Hippocampal formation (tissue), 2 donors: ENCODE measurements around the gene MYADML2.

Experiments used
- DNase-seq, 2 donors: peaks; one replicate each; lab custom pipeline; 2025; lab: John Stamatoyannopoulos, UW

The MYADML2 gene

DNA sequence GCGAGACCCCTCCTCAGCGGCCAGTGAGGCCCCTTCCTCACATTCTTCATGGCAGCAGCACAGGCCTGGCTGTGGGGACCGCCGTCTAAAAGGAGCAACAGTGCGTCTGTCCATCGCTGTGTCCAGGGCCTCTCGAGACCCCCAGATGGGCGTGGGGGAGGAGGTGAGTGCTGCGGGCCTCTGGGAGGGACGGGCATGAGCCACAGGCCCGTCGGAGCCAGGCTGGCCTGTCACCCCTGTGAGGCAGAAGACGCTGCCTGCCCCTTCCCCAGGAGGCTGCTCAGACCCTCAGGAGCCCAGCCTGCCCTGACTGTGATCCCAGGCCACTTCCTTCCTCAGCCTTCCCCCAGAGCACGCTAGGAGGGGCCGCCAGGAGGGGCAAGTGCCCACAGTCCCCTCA is 7.8 kb downstream of the MYADML2 start:
- DNase-seq: no peak

DNA sequence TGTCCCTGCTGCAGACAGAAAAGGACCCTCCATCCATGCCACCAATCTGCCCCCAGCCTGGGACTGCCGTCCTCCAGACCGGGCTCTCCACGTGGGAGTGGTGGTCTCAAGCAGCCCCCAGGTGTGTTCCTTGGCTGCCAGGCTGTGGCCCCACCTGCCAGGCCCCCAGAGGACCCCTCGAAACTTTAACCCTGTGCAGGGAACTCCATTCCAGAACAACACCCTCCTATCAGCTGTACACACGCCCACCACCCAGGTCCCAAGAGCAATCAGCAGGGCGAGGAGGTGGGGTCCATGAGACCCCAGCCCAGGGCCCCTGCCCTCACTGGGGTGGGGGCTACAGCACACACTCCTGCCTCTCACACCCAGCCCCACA is 11.3 kb downstream of the MYADML2 start:
- no peak for DNase-seq

DNA sequence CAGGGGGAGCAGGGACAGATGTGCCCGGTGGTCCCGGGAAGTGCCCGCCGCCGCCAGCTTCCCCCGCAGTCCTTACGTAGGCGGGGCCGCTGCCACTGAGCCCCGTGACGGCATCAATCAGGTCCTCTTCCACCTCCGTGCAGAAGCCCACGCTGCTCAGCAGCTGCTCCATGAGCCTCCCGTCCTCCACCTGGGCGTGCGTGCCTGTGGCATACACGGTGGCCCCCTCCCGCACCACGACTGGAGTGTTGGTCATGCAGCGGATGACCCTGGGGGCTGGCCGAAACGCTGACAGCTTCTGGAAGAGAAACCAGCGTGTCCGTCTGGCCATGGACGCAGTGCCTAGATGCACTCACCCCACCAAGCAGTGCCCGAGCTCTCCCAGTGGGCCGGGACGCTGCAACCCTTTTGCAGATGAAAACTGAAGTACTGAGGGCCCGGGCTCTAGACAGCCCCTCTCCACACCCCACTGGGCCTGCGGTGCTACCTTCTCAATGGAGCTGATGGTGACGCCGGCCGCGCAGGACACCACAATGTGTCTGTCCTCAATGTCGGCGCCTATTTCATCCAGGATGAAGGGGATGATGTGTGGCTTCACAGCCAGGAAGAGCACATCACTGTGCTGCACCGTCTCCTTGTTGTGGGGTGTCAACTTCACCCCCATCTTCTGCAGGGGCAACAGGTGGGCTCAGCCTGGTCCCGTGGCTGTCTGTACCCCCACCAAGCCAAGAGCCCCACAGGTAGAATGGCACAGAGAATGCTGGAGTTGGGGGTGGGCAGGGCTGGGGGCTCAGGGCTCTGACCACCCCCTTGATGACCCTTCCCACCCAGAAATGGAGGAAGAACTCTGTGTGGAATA is 12.0 kb downstream of the MYADML2 start:
- no peak for DNase-seq

DNA sequence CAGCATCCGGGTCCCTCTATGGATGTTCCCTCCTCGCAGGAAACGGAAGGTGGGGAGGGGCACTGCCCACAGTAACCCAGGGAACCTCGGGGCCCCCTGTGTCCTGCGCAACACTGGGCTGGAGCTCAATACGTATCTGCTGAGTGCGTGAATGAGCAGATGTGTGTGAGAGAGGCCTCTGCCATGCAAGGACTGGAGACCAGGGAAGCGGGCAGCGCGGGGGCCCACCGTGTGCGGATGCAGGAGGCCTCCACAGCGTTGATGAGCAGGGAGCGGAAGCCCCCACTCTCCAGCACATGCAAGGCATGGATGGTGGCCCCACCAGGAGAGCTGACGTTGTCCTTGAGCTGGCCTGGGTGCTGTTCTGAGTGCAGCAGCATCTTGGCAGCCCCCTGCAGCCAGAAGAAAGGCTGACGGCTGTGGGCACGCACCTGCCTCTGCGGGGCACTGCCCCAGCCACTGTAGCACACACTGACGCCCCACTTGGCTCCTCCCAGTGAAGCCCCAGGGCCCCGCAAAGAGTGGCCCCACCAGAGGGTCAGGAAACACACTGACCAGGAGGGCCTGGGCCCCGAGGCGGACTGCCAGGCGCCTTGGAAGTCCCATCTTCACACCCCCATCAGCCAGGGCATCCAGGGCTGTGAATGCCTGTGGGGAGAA is 12.8 kb downstream of the MYADML2 start:
- DNase-seq: no peak

DNA sequence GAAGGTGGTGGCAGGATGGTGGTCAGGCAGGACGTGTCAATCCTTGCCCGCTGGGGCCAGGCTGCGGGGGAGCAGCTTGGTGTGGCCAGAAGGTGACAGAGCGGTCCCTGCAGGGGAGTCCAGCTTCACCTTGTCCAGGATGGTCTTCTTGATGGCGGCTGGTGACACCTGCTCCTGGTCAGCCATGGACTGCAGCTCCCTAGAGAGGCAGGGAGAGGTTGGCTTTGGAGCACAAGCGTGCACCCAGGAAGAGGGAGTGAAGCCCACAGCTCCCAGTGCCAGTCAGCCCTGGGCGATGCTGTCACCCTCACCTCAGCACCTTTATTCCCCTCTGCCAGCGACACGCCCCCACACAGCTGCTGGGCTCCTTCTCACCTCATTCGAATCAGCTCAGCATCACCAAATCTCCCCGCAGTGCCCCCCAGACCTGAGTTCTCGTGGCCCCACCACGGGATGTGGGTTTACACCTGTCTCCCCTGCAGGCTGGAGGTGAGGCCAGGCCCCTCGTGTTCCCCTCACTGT is 13.8 kb downstream of the MYADML2 start:
- no peak for DNase-seq

DNA sequence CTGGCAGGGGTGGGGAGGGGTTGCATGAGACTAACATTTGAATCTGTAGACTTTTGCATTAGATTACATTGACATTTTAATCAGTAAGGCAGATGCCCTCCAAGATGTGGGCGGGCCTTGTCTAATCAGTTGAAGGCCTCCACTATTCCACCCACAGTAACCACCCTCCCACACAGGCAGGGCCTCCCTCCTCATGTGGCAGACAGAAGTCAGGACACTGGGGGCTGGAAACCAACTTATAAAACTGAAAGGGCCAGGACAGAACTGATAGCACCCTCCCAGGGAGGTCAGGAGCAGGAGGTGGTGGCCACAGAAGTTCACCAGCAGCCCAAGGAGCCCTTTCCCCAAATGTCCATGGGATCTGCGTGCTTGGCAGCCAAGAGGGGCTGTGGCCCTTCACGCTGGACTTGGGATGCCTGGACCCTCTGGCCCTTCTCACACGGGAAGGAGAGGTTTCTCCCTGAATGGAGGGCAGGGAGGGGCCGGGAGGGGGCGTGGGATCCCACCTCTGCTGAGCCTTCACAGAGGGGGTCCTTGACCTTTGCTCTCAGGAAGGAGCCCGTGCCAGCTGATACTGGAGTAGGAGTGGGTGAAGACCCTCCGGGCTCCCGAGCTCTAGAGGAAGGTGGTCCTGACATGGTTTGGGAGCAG is 14.6 kb downstream of the MYADML2 start:
- DNase-seq: no peak

DNA sequence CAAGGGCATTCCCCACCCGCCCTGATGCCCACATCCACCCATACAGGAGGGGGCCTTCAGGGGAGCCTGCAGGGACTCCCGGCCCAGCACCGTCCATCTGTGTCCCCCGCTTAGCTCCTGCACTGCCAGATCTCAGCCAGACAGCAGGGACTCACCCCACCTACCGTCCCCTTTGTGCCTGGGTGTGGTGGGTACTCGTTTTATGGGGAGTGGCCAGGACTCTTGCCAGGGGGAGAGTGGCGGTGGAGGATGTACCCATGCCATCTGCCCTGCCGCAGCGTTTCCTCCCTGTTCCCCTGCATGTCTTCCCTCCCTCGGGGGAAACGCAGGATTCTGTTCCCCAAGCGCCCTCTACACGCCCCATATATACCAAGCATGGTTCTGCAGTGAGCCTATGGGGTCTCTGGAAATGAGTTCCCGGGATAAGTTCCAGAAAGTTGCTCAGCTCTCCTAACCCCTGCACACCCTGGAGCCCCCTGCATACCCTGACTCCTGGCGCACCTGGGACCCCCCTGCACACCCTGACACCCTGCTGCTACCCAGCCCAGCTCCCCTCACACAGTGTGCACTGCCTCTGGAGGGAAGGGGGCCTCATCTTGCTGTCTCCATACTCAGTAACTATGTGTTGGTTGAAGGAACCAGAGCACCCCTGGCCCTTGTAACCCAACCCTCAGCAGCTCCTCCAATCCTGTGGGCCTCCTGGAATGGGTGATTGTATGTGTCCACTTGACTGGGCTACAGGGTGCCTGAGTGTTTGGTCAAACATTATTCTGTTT is 15.3 kb downstream of the MYADML2 start:
- DNase-seq: no peak

DNA sequence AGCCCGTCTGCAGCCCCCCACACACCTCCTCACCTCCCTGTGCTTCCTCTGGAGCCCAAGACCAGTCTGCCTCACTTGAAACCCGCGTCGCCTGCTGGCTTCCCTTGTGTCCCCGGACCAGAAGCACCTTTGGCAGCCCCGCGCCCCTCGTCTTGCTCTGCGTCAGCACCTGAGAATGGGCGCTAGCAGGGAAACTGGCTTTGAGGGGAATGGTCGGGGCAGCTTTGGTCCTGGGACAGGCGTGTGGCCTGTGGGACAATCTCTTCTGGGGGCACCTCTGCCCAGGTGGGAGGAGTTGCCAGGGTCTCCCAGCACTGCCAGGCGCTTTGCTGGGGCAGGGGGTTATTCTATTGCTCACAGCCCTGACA is 15.9 kb downstream of the MYADML2 start:
- no peak for DNase-seq

DNA sequence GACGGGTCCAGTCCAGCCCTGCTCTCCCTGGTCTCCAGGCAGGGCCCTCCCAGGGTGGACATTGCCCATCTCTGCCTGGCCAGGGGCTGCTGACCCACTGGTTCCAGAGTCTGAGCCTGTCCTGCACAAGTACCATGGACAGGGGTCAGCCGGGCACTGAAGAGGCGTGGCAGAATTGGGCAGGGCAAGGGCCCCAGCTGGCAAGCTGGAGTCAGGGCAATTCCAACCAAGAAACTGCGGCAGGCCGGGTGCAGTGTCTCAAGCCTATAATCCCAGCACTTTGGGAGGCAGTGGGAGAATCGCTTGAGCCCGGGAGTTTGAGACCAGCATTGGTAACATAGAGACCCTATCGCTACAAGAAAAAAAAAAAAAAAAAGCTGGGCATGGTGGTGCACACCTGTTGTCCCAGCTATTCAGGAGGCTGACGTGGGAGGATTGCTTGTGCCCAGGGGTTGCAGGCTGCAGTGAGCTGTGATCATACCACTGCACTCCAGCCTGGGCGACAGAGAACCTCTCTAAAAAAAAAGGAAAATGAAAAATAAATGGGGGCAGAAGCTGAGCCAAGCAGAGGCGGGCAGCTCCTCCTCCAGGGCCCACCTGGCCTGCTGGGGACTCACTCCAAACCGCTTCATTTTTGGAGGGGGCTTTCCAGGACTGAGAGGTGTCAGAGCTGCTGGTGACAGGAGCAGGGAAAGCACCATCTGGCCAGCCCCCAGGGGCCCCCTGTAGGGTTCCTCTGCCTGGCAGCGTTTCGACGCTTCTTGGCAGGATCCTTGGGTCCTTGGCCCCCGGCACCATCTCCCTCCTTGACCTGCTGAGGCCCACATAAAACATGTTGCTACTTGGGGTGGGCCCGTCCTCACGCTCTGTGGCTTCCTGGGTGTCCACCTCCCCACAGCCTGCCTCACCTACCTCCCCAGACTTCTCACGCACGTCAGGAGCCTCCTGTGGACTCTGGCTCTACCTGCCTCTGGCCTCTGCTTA is 16.6 kb downstream of the MYADML2 start:
- no peak for DNase-seq

DNA sequence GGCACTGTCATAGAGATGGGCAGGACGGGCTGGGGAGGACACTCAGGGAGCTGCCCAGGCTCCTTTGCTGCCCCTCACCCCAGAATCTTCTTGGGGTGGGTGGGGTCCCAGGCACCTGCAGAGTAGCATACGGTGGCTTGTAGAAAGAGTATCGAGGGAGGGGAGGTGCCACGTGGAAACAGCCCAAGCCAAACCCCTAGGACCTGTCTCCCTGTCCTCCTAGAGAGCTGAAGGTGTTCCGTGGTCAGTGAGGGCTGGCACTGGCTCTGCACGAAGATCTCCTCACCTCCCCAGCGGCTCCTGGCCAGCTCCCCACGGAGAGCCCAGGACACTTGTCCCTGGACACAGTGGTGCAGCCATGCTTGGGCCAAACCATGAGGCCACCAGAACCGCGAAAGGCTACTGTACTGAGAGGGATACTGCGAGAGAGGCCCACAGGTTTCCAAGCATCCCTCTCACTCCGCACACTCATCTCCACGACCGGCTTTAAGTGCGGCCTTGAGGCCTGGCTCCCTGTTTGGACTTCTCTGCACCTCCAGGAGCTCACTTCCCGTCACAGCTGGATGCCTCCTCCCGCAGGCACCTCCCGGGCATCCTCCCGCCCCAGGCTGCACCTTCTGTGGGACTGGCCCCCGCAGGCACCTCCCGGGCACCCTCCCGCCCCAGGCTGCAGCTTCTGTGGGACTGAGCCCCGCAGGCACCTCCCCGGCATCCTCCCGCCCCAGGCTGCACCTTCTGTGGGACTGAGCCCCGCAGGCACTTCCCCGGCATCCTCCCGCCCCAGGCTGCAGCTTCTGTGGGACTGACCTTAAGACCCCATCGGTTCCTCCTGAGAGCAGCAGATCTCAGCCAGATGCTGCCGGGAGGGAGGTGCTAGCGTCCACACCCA is 17.5 kb downstream of the MYADML2 start:
- DNase-seq: no peak

DNA sequence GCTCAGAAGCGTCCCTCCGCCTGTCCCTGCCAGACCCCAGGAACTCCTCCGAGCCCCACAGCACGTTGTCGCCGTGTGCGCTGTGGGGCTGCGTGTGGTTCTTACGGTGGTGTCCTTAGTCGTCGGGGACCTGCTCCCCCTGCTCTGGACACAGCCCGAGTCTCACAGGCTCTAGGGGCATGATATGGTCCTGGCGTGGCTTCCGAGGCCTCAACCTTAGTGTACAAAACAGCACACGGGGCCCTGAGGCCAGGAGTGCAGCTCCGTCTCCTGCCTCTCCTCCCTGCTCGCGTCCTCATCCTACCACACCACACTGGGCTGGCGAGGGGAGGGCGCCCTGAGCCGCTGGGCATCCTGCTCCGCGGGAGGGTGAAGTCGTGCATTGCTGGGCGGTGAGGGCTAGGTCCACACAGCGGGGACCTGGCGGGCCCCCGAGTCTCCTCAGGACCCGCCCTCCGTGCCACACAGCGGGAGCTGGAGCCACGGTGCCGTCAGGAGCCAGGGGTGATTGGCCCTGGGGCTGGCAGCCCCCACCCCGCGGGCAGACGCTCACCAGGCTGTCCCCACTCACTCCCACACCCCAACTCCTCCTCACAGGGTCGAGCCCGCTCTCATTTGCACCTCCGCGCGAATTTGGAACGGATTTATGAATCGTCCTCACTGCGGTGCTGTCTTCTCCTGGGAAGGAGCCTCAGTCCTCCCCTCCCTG is 18.3 kb downstream of the MYADML2 start:
- no peak for DNase-seq

DNA sequence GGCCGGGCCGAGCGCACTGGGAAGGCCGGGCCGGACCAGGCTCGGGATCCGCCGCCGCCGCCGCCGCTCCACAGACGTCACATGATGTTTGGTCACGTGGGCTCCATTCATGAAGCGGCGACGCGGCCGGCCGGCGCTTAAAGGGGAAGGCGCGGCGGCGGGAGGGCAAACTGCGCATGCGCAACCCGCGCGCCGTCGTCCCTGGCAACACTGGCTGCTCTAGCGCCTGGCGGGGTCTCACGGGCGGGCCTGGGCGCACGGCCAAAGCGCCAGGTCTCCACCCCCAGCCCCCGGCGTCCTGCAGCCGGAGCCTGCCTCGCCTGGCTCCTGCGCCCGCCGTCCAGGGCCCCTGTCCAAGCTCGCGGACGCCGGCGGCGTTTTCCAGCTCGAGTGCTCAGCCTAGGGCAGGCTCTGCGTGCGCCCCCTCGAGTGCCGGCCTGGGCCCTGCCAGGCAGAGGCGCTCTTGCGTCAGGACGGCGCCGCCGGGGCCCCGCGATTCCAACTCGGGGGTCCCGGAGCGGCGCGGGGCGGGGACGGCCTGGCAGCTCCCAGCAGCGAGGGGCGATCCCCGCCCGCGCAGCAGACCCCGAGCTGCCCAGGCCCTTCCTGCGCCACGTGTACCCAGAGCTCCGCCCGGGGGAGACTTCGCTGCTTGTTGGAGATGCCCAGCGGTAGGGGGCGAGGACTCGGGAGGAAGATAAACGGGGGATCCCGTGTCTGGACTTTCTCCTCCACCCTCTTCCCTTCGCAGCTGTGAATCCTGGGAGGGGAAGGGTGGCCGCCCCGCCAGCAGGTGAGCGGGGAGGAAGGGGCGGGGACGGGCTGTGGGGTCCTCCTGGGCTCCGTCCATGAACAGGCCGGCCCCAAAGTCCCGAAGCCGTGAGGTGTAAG is 19.1 kb downstream of the MYADML2 start, which contains the start of gene MAFG:
Gene MAFG, minus strand, starts transcription at position 83 of the 891 bp plus-strand sequence. CDS start 4,550 bp downstream, outside the sequence.
- DNase-seq: peak; percentile 84 to 89

DNA sequence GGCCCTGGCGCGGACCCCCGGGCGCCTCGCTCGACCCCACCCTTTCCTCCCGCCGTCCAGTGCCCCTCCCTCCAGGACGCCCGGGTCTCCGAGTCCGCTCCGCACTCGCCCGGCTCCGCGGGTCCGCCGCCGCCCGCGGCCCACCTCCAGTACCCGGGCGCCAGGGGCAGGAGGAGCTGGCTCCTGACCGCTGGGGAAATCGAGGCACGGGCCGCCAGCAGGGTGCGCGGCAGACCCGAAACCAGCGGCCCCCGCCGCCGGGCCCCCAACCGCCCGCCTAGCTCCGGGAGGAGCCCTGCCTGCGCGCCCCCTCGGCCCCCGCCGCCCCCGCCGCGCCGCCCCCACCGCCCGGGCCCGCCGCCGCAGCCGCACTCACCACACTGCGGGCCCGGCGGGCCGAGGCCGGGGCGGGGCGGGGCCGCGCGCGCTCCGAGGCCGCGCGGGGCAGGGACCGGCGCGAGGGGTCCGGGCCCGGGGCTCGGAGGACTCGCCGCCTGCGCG is 19.8 kb downstream of the MYADML2 start:
- no peak for DNase-seq

DNA sequence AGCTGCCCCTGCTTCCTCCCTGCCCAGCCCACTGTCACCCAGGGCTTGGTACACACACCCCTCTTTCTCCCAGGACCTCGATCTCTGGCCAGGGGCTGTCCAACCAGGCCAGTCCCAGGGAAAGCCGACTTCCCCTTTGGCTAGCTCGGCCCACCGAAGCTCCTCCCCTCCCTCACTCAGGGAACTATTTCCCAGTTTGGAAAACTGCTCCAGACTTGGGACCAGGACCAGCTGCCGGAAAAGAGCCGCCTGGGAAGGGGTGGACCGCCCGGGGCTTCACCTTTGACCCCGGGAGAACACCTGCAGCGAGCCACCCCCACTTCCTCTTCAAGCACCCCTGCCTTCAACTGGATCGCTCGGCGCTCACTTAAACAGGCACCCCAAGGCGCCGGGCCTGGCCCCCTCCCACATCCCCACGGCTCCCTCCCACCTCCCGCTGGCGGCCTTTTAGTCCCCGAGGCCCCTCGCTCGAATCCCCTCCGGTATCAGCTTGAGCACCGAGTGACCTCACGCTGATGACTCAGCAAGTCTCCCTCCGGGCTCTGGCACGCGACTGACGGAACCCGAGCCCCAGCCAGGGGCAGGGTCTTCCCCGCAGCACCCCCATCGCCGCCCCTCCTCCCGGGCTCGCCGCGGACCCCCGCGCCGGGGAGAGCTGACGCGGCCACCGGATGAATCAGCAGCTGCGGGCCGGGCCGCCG is 20.4 kb downstream of the MYADML2 start:
- DNase-seq: peak in 1 of 2 donors; percentile 17

DNA sequence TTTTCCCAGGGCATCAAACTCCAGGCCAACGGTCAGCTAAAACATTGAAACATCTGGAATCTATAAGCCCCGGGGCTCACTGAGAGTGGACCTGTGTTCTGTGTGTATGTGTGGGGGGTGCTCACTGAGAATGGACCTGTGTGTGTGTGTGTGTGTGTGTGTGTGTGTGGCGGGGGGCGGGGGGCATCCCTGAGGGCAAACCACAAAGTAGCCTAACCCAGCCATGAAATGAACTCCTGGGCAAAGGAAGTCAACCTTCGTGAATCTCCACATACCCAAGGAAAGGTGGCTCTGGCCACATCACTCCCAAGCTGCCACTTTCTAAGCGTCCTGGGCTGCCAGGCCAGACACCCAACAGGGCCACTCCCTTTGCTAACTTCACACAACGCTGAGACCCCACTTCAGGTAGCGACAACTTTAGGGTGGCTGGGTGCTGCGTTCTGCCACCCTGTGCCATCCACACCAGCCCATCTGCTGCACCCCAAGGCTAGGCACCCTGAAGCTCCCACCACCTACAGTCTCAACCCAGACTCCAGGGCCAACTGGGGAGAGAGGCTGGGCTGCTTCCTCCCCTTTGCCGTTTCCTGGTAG is 21.1 kb downstream of the MYADML2 start:
- no peak for DNase-seq
